Spleen (tissue), 11 donors: Measurements from ENCODE around the gene SLC16A13. TPM values are rescaled to one million over a fixed set of nuclear protein-coding genes. Genes with fewer than 3 reads are reported as not detected.
A peak's percentile ranks its signal among the peaks of the same experiment; 100 is the strongest.
"Not testable (repeated sequence)": the region's sequence is repeated elsewhere in the genome, so short reads cannot be mapped to it uniquely, and the experiment has no call there.

ENCODE experiments used
- DNase-seq: peaks from one replicate; pipeline ENCODE4 v3.0.0-alpha.2; 2020
- H3K27ac ChIP-seq, 8 donors: fragments of 200-600 bp; sonication (generic) in 7 of 8; 1 replicate in 4 of 8; 2 replicates in 4 of 8; pipeline versions ENCODE4 v1.5.0 to v1.8.0; 2016 to 2021; ENCODE audit warnings: inconsistent platforms in 4 of 8, mild to moderate bottlenecking in 4 of 8, moderate library complexity in 1 of 8
- H3K27me3 ChIP-seq, 7 donors: fragments of 200-600 bp; sonication (generic) in 6 of 7; replicated peaks in 1 of 7; 1 replicate in 4 of 7; 2 replicates in 3 of 7; pipeline versions ENCODE4 v1.5.0 to v1.8.0; 2016 to 2021; ENCODE audit warnings: inconsistent platforms in 3 of 7, mild to moderate bottlenecking in 1 of 7
- H3K36me3 ChIP-seq, 6 donors: fragments of 200-600 bp; sonication (generic) in 5 of 6; 1 replicate in 4 of 6; 2 replicates in 2 of 6; pipeline versions ENCODE4 v1.5.0 to v1.8.0; 2016 to 2021; ENCODE audit warnings: inconsistent platforms in 2 of 6
- H3K4me1 ChIP-seq, 6 donors: fragments of 200-600 bp; sonication (generic) in 5 of 6; 1 replicate in 3 of 6; 2 replicates in 3 of 6; pipeline versions ENCODE4 v1.5.0 to v1.8.0; 2016 to 2021; ENCODE audit warnings: inconsistent platforms in 3 of 6
- H3K4me3 ChIP-seq, 8 donors: fragments of 200-600 bp; sonication (generic) in 7 of 8; 1 replicate in 4 of 8; 2 replicates in 4 of 8; pipeline versions ENCODE4 v1.5.0 to v1.8.0; 2016 to 2021; ENCODE audit warnings: inconsistent platforms in 4 of 8, mild to moderate bottlenecking in 4 of 8, moderate library complexity in 2 of 8
- H3K9me3 ChIP-seq, 8 donors: fragments of 200-600 bp; sonication (generic) in 7 of 8; 1 replicate in 4 of 8; 2 replicates in 4 of 8; pipeline versions ENCODE4 v1.5.0 to v1.8.0; 2016 to 2021; ENCODE audit warnings: inconsistent platforms in 4 of 8
- POLR2A ChIP-seq, 3 donors: fragments of 450-650 bp; IDR thresholded peaks; one replicate each; pipeline ENCODE4 v1.5.1; 2017; ENCODE audit warnings: antibody characterized with exemption in 3 of 3, mild to moderate bottlenecking in 1 of 3
- POLR2AphosphoS5 ChIP-seq, 3 donors: sonication (generic); formaldehyde crosslinking; IDR thresholded peaks; one replicate each; pipeline ENCODE4 v1.5.1; 2017; ENCODE audit warnings: antibody characterized with exemption in 3 of 3
- WGBS, 5 donors: extraction: QIAGEN DNeasy Blood & Tissue Kit in 3 of 5; methylation state at CpG; one replicate each; pipeline versions ENCODE4 v1.1.5 to v1.1.7; 2013 to 2018; 5-methylcytosine and 5-hydroxymethylcytosine counted together
- intact Hi-C: fragments of 100-400 bp; cut with DNase I; formaldehyde crosslinking; loops from one replicate; pipeline ENCODE4 v1.15.0; 2023; ENCODE audit warnings: low total_unique reads
- polyA plus RNA-seq, 3 donors: library from polyadenylated mRNA; stranded (reverse); fragments of 200-250 nt; gene quantifications; one replicate each; pipeline ENCODE4 v1.2.1, GENCODE V29; 2013
- total RNA-seq, 7 donors: library from RNA; depleted of rRNA in 3 of 7; stranded (reverse); fragments of >200 nt in 3 of 7; fragmentation: NEBNext Ultra II Directional in 4 of 7; extraction: Animal tissue kit (Norgen Biotek cat#: 25700) in 4 of 7; gene quantifications; one replicate each; pipeline versions ENCODE4 v1.1.0 to v1.2.1, GENCODE V29; 2016 to 2021
- TF ChIP-seq, protein P1 (sequence below), 11 experiments: fragments of 200-600 bp in 7 of 11; fragments of 450-650 bp in 4 of 11; sonication (generic) in 4 of 11; IDR thresholded peaks in 8 of 11; conservative IDR thresholded peaks in 3 of 11; 1 replicate in 7 of 11; 2 replicates in 4 of 11; pipeline versions ENCODE4 v1.4.0 to v1.8.0; 2016 to 2021; ENCODE audit warnings: antibody characterized with exemption in 11 of 11, inconsistent platforms in 4 of 11, mild to moderate bottlenecking in 1 of 11
- donor health status: healthy with polysubstance abuse.
- donor health status: DM: no; HTN: no; CAD: no; lungs with moderate emphysema.
- donor health status: DM: no; HTN: no; CAD: no.
- donor health status: Bipolar disorder and iron deficiency.
- donor health status: healthy.
- donor health status: DM: no; HTN: no; CAD: no.
- donor health status: DM: yes; HTN: yes; CAD: no.

The SLC16A13 gene
- total and polyA plus RNA-seq, 10 donors: 1.7 to 15.3 (median 6.1) TPM

DNA sequence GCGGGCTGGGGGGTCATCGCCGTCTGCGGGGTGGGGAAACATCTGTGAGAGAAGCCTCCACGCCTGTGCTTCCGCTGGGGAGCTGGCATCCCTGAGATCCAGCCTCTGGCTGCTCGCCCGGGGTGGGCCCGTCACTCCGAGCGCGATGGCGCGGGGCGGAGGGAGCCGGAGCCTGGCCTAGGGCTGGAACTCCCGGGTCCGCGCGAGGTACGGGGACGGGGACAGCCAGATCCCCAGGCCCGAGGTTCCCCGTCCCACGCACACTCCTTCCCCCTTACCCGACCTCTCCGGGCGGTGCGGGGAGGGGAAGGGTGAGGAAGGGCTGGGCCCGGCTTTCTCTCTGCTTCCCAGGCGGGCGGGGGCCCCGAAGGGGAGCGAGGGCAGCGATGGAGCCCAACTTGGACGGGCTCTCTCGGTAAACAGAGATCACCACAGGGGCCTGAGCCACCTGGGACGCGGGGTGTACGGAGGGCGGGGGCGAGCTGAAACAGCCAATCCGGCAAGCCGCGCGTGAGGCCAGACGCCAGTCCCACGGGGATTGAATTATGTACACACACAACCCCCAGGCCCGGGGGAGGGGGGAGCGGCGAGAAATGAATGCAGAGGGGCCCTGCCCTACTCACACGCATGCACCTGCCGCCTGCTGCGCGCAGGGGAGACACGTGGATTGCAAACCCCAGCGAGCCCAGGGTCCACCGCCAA, 7.8 kb downstream of the SLC16A13 start, which contains the start of gene SLC16A11:
SLC16A11 (minus strand) TSS at position 596 of the 702 bp plus-strand sequence; CDS start at position 17, 579 bp downstream.
- H3K4me1 ChIP-seq: peaks cover 20 to 66% (median 44%) of the 10 kb centered on the region in 6 donors
- H3K27me3 ChIP-seq: peaks cover 0 to 54% (median 24%) of the 10 kb centered on the region in 7 donors
- H3K27ac ChIP-seq: peak within 1 kb of the TSS in 6 of 8 donors; percentile 52 to 66 (median 58)
- TF ChIP-seq POLR2AphosphoS5 (IDR thresholded peaks at IDR 0.05): peak; percentile 52 to 73 (median 56)
- TF ChIP-seq POLR2A (IDR thresholded peaks at IDR 0.05): no peak
- DNase-seq: peak; percentile 88
- H3K36me3 ChIP-seq: peaks cover 0 to 4% (median 0%) of the 10 kb centered on the region in 6 donors
- H3K9me3 ChIP-seq: no peaks in the 10 kb centered on the region
- 2 to 6% (median 4%) methylated on average over 27 to 58 of the region's 58 CpGs for WGBS, 5 donors
- H3K4me3 ChIP-seq: peak within 1 kb of the TSS; percentile 34 to 66 (median 42)
- intact Hi-C loops: loop anchor here (10.0 kb wide), 1 partner anchor 261 kb away; the partner anchor contains the start of gene EIF5A

DNA sequence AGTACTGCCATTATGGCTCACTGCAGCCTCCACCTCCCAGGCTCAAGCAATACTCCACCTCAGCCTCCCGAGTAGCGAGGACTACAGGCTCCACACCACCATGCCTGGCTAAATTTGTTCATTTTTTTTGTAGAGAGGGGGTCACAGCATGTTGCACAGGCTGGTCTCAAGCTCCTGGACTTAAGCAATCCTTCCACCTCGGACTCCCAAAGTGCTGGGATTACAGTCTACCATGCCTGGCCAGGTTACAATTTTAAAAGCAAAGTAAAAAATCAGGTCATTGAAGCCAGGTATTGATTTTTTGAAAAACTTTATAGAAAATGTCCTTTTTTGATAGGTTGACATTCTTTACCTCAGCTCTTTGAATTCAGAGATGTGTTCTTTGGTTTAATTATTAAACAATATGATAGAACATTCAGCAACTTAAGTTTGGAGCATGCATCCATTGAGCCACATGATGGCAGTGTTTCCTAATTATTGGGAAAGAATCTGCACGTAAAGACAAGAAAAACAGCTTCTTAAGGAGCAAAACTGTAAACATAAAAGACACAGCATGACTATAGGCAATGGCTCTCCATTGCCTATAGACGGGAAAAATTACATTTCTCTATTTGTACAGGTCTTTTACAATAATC, 9.8 kb downstream of the SLC16A13 start:
- Histone ChIP-seq H3K4me1 (peaks cover 20 to 61% (median 42%) of the 10 kb centered on the region in 6 donors), H3K27me3 (peaks cover 0 to 54% (median 24%) of the 10 kb centered on the region in 7 donors), H3K9me3 (no peaks in the 10 kb centered on the region), H3K27ac (peak overlapping the region in 5 of 8 donors; percentile 69 to 89 (median 81)), H3K36me3 (no peaks in the 10 kb centered on the region), H3K4me3 (peak overlapping the region in 5 of 8 donors; percentile 27 to 66 (median 33))
- DNase-seq: no peak
- TF ChIP-seq, protein P1, sequence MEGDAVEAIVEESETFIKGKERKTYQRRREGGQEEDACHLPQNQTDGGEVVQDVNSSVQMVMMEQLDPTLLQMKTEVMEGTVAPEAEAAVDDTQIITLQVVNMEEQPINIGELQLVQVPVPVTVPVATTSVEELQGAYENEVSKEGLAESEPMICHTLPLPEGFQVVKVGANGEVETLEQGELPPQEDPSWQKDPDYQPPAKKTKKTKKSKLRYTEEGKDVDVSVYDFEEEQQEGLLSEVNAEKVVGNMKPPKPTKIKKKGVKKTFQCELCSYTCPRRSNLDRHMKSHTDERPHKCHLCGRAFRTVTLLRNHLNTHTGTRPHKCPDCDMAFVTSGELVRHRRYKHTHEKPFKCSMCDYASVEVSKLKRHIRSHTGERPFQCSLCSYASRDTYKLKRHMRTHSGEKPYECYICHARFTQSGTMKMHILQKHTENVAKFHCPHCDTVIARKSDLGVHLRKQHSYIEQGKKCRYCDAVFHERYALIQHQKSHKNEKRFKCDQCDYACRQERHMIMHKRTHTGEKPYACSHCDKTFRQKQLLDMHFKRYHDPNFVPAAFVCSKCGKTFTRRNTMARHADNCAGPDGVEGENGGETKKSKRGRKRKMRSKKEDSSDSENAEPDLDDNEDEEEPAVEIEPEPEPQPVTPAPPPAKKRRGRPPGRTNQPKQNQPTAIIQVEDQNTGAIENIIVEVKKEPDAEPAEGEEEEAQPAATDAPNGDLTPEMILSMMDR (IDR thresholded peaks at IDR 0.05 in 8 of 11, conservative IDR thresholded peaks at IDR 0.05 in 3 of 11): peak; percentile 65 to 86 (median 80)
- TF ChIP-seq POLR2A (IDR thresholded peaks at IDR 0.05) (no peak), POLR2AphosphoS5 (IDR thresholded peaks at IDR 0.05) (no peak)
- intact Hi-C loops: loop anchor here (10.0 kb wide), 1 partner anchor 259 kb away; the partner anchor contains the start of gene EIF5A
- WGBS, 5 donors: 27 to 46% (median 29%) methylated on average over 5 of the region's 5 CpGs

DNA sequence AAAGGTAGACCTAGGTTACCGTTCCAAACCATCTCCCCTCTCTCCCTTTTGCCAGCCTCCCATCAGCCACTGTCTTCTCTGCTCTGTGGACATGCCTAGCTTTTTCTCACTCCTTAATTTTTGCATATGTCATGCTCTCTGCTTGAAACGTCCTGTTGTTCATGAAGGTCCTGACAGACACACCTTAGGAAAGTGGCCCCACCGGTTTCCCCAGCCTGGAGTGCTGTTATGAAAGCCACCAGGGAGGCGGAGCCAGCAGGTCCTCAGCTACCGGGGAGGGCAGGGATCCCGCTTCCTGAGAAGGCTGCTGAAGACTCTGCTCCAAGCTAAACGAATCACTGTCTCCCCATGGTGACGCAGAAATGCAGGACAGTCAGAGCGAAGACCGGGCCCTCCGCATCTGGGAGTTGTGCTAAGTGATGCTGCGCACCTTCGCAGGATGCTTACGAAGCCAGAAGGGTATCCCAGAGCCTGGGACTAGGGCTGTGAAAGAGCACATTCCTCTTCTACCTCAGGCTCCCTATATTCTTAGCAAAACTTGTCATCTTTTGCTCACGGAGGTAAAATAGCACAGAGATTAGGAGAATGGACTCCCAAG, 10.4 kb downstream of the SLC16A13 start:
- H3K27ac ChIP-seq: peak overlapping the region; percentile 2 to 89 (median 76)
- TF ChIP-seq, protein P1 (IDR thresholded peaks at IDR 0.05 in 8 of 11, conservative IDR thresholded peaks at IDR 0.05 in 3 of 11): no peak
- no peak for TF ChIP-seq POLR2AphosphoS5 (IDR thresholded peaks at IDR 0.05)
- TF ChIP-seq POLR2A (IDR thresholded peaks at IDR 0.05): no peak
- peak overlapping the region in 6 of 8 donors; percentile 7 to 66 (median 33) for H3K4me3 ChIP-seq
- intact Hi-C loops: loop anchor here (10.0 kb wide), 1 partner anchor 259 kb away; the partner anchor contains the start of gene EIF5A
- no peaks in the 10 kb centered on the region for H3K36me3 ChIP-seq
- no peaks in the 10 kb centered on the region for H3K9me3 ChIP-seq
- peak; percentile 83 for DNase-seq
- 6 to 18% (median 14%) methylated on average over 15 of the region's 15 CpGs for WGBS, 5 donors
- H3K4me1 ChIP-seq: peaks cover 20 to 61% (median 42%) of the 10 kb centered on the region in 6 donors
- peaks cover 0 to 54% (median 24%) of the 10 kb centered on the region in 7 donors for H3K27me3 ChIP-seq

DNA sequence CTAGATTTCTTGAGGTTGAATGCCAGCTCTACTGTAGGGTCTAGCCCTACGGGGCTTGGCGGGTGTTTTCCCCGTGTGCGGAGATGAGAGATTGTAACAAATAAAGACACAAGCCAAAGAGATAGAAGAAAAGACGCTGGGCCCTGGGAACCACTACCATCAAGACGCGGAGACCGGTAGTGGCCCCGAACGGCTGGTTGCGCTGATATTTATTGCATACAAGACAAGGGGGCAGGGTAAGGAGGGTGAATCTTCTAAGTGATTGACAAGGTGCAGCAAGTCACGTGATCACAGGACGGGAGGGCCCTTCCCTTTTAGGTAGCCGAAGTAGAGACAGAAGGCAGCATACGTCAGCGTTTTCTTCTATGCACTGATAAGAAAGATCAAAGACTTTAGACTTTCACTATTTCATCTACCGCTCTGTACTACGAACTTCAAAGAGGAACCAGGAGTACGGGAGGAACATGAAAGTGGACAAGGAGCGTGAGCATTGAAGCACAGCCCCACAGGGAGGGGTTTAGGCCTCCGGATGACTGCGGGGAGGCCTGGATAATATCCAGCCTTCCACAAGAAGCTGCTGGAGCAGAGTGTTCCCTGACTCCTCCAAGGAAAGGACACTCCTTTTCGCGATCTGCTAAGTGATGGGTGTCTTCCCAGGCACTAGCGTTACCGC, 11.0 kb downstream of the SLC16A13 start:
- WGBS, 5 donors: 13 to 17% (median 15%) methylated on average over 26 of the region's 26 CpGs
- Histone ChIP-seq H3K4me3 (peak overlapping the region in 6 of 8 donors; percentile 7 to 66 (median 33)), H3K27me3 (peaks cover 0 to 50% (median 24%) of the 10 kb centered on the region in 7 donors)

More for the DNA sequence above, 11.0 kb downstream of the SLC16A13 start:
- not testable (repeated sequence) for H3K9me3 ChIP-seq, H3K36me3 ChIP-seq
- peak; percentile 85 for DNase-seq
- peak in 2 of 3 donors; percentile 34 to 79 for TF ChIP-seq POLR2AphosphoS5 (IDR thresholded peaks at IDR 0.05)
- peaks cover 20 to 55% (median 41%) of the 10 kb centered on the region in 6 donors for H3K4me1 ChIP-seq
- peak overlapping the region; percentile 2 to 89 (median 76) for H3K27ac ChIP-seq
- intact Hi-C loops: loop anchor here (10.0 kb wide), 1 partner anchor 258 kb away; the partner anchor contains the start of gene EIF5A
